AG04450 (cell line): ENCODE measurements around the gene SPAG16. TPM values are rescaled to one million over a fixed set of nuclear protein-coding genes. Genes with fewer than 3 reads are reported as not detected.

Source experiments
- CTCF ChIA-PET: fragments of 300-600, 350-600 bp; formaldehyde crosslinking; extraction: SDS; loops from one replicate; lab custom pipeline; 2022; ENCODE audit warnings: antibody characterized with exemption, inconsistent platforms; lab: Charles Lee
- POLR2A ChIA-PET: fragments of 350-600 bp; formaldehyde crosslinking; extraction: SDS; loops from one replicate; lab custom pipeline; 2021; ENCODE audit warnings: antibody characterized with exemption, inconsistent platforms; lab: Yijun Ruan, JAX
- DNase-seq: peaks from one replicate; pipeline ENCODE4 v3.0.0-alpha.2; 2011; ENCODE audit warnings: low read depth, low spot score
- H3K27ac ChIP-seq: one replicate; pipeline ENCODE4 v1.5.1; 2012; ENCODE audit warnings: low read depth, low read length, control low read depth
- H3K27me3 ChIP-seq: one replicate; pipeline ENCODE4 v1.6.0; 2012; ENCODE audit warnings: low read length; ENCODE audit not compliant: control insufficient read depth, insufficient read depth
- H3K4me3 ChIP-seq: 2 replicates; pipeline ENCODE4 v1.5.1; 2011; ENCODE audit warnings: mild to moderate bottlenecking, low read depth, low read length, control low read depth
- H3K9me3 ChIP-seq: 2 replicates; pipeline ENCODE4 v1.5.1; 2012; ENCODE audit warnings: low read length; ENCODE audit not compliant: control insufficient read depth, insufficient read depth
- CTCF ChIP-seq: IDR thresholded peaks from 2 replicates; pipeline ENCODE4 v1.5.1; 2011; ENCODE audit warnings: low read depth, low read length, control low read depth, inconsistent platforms
- polyA plus RNA-seq: library from polyadenylated mRNA; depleted of rRNA; stranded (reverse); fragments of >200 nt; gene quantifications from 2 replicates; pipeline ENCODE4 v1.2.3, GENCODE V29; 2011

Gene SPAG16
- polyA plus RNA-seq, 1 experiment, result 28.1 TPM

GRCh38 chr2:213422211-213422610, 137.9 kb downstream of the SPAG16 start:
- Histone ChIP-seq H3K4me3 (no peak overlapping the region), H3K9me3 (no peaks in the 10 kb centered on the region), H3K27ac (no peak overlapping the region), H3K27me3 (no peaks in the 10 kb centered on the region)
- ChIA-PET CTCF (no interaction called here), POLR2A (no interaction called here)
- TF ChIP-seq CTCF, result no peak
- DNase-seq, result no peak

- ChIA-PET CTCF (no interaction called here), POLR2A (no interaction called here)
- no peak for DNase-seq
- no peaks in the 10 kb centered on the region for H3K27me3 ChIP-seq
- no peak overlapping the region for H3K4me3 ChIP-seq
- H3K27ac ChIP-seq, result no peak overlapping the region
- no peaks in the 10 kb centered on the region for H3K9me3 ChIP-seq
- TF ChIP-seq CTCF, result no peak
These were observed 141.4 kb downstream of the SPAG16 start for GRCh38 chr2:213425618-213426017.

- H3K27ac ChIP-seq, result no peak overlapping the region
- no peaks in the 10 kb centered on the region for H3K27me3 ChIP-seq
- no peak for DNase-seq
- no peak overlapping the region for H3K4me3 ChIP-seq
- CTCF ChIA-PET, result no interaction called here
- H3K9me3 ChIP-seq, result no peaks in the 10 kb centered on the region
- TF ChIP-seq CTCF, result no peak
- POLR2A ChIA-PET, result no interaction called here
These were observed 145.3 kb downstream of the SPAG16 start for GRCh38 chr2:213429516-213429915.

GRCh38 chr2:213443921-213444320, 159.7 kb downstream of the SPAG16 start:
- Histone ChIP-seq H3K4me3 (no peak overlapping the region), H3K27ac (no peak overlapping the region), H3K9me3 (no peaks in the 10 kb centered on the region), H3K27me3 (no peaks in the 10 kb centered on the region)
- DNase-seq, result no peak
- TF ChIP-seq CTCF, result no peak
- ChIA-PET POLR2A (no interaction called here), CTCF (no interaction called here)

- POLR2A ChIA-PET, result no interaction called here
- DNase-seq, result no peak
- Histone ChIP-seq H3K27me3 (no peaks in the 10 kb centered on the region), H3K9me3 (no peaks in the 10 kb centered on the region), H3K4me3 (no peak overlapping the region), H3K27ac (no peak overlapping the region)
- CTCF ChIA-PET, result no interaction called here
- TF ChIP-seq CTCF, result no peak
These were observed 167.4 kb downstream of the SPAG16 start for GRCh38 chr2:213451542-213452239.
